PC-3 (cell line): ENCODE results near the gene GHDC. TPM values are rescaled to one million over a fixed set of nuclear protein-coding genes. Genes with fewer than 3 reads are reported as not detected.
"Not testable (repeated sequence)": the region's sequence is repeated elsewhere in the genome, so short reads cannot be mapped to it uniquely, and the experiment has no call there.

Source experiments
- ATAC-seq: fragments of 200-7000 bp; cut with Tn5 transposase; 2 replicates; pipeline ENCODE4 v1.9.1; 2020; ENCODE audit warnings: mild to moderate bottlenecking, moderate library complexity
- BruUV-seq: library from RNA; stranded (reverse); fragments of 400-500 nt; replicated peaks from 2 replicates; lab custom pipeline; 2021; lab: Mats Ljungman, UMichigan
- CTCF ChIA-PET: fragments of 300-600 bp; sonication (Branson Sonifier 250); formaldehyde crosslinking; loops from one replicate; lab custom pipeline; 2022; ENCODE audit warnings: antibody characterized with exemption; lab: Charles Lee
- POLR2A ChIA-PET: fragments of 300-600 bp; sonication (Branson Sonifier 250); formaldehyde crosslinking; loops from one replicate; lab custom pipeline; 2022; ENCODE audit warnings: antibody characterized with exemption; ENCODE audit not compliant: unreplicated experiment; lab: Charles Lee
- DNase-seq: peaks from one replicate; pipeline ENCODE4 v3.0.0-alpha.2; 2015
- H2AFZ ChIP-seq: fragments of 300-600 bp; sonication (generic); 2 replicates; pipeline ENCODE4 v1.6.0; 2016; ENCODE audit warnings: antibody characterized with exemption, low read length
- H3F3A ChIP-seq: fragments of 300-600 bp; sonication (generic); one replicate; pipeline ENCODE4 v1.6.0; 2017; ENCODE audit warnings: antibody characterized with exemption, low read length, control low read depth, mild to moderate bottlenecking; ENCODE audit not compliant: unreplicated experiment
- H3K27ac ChIP-seq: fragments of 300-600 bp; sonication (generic); 2 replicates; pipeline ENCODE4 v1.5.1; 2016; ENCODE audit warnings: mild to moderate bottlenecking, low read length
- H3K27me3 ChIP-seq: fragments of 300-600 bp; sonication (generic); 2 replicates; pipeline ENCODE4 v1.6.1; 2016; ENCODE audit warnings: low read length, mixed read lengths
- H3K36me3 ChIP-seq: fragments of 300-600 bp; sonication (generic); 2 replicates; pipeline ENCODE4 v1.6.1; 2016; ENCODE audit warnings: low read depth, mixed run types, low read length, mixed read lengths
- H3K4me1 ChIP-seq: fragments of 300-600 bp; sonication (generic); 2 replicates; pipeline ENCODE4 v1.5.1; 2016; ENCODE audit warnings: low read length; ENCODE audit not compliant: insufficient read depth
- H3K4me2 ChIP-seq: fragments of 300-600 bp; sonication (generic); 2 replicates; pipeline ENCODE4 v1.6.0; 2016; ENCODE audit warnings: low read length
- H3K4me3 ChIP-seq: fragments of 300-600 bp; sonication (generic); 2 replicates; pipeline ENCODE4 v1.5.1; 2016; ENCODE audit warnings: mild to moderate bottlenecking, low read length, mixed read lengths
- H3K79me2 ChIP-seq: fragments of 300-600 bp; sonication (generic); 2 replicates; pipeline ENCODE4 v1.6.1; 2017; ENCODE audit warnings: low read length, mixed read lengths
- H3K9ac ChIP-seq: fragments of 300-600 bp; sonication (generic); 2 replicates; pipeline ENCODE4 v1.6.0; 2016; ENCODE audit warnings: mild to moderate bottlenecking, low read length
- H3K9me2 ChIP-seq: fragments of 300-600 bp; sonication (generic); replicated peaks from 2 replicates; pipeline ENCODE4 v1.6.1; 2016; ENCODE audit warnings: mixed run types, low read length, mixed read lengths
- H3K9me3 ChIP-seq: fragments of 300-600 bp; sonication (generic); 2 replicates; pipeline ENCODE4 v1.6.1; 2016; ENCODE audit warnings: low read length, mixed read lengths
- H4K20me1 ChIP-seq: fragments of 300-600 bp; sonication (generic); 2 replicates; pipeline ENCODE4 v1.6.1; 2016; ENCODE audit warnings: low read length, mixed read lengths
- CTCF ChIP-seq: fragments of 300-600 bp; sonication (generic); conservative IDR thresholded peaks from 2 replicates; pipeline ENCODE4 v1.5.1; 2017; ENCODE audit warnings: antibody characterized with exemption, low read depth, mild to moderate bottlenecking, low read length
- EZH2 ChIP-seq: fragments of 300-600 bp; sonication (generic); IDR thresholded peaks from one replicate; pipeline ENCODE4 v1.6.1; 2017; ENCODE audit warnings: antibody characterized with exemption, mild to moderate bottlenecking, low read length; ENCODE audit not compliant: unreplicated experiment
- EZH2phosphoT487 ChIP-seq: fragments of 300-600 bp; sonication (generic); IDR thresholded peaks from 2 replicates; pipeline ENCODE4 v1.6.1; 2018; ENCODE audit warnings: mild to moderate bottlenecking, antibody characterized with exemption, low read length, borderline replicate concordance
- intact Hi-C: fragments of 100-400 bp; cut with micrococcal nuclease; formaldehyde crosslinking; loops from 2 replicates; pipeline ENCODE4 v1.9.0; 2023
- total RNA-seq: library from RNA; depleted of rRNA; stranded (reverse); fragments of >200 nt; gene quantifications from 2 replicates; pipeline ENCODE4 v1.2.3, GENCODE V29; 2014

The GHDC gene
- total RNA-seq, 1 experiment from 2014 or later, result not detected

DNA sequence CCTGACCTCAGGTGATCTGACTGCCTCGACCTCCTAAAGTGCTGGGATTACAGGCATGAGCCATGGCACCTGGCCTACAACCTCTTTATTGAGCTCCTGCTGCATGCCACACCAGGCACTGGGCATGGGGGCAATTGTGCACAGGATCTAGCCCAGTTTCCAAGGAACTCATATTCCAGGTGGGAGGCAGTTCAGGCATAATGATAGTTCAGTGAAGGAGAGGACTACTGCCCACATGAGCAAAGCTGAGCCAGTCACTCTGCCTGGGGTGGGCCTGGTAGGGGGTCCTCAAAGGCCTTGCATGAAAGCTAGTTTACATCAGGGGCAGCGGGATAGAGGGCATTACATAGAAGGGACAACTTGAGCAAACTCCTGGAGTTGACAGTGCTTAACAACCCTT is 6.5 kb downstream of the GHDC start:
- H3K27me3 ChIP-seq, result no peaks in the 10 kb centered on the region
- ChIA-PET POLR2A (no interaction called here), CTCF (no interaction called here)
- no peaks in the 10 kb centered on the region for H3K36me3 ChIP-seq
- H2AFZ ChIP-seq, result no peak overlapping the region
- no peaks in the 10 kb centered on the region for H4K20me1 ChIP-seq
- TF ChIP-seq EZH2phosphoT487 (no peak), EZH2 (no peak), CTCF (no peak)
- no peak overlapping the region for H3K4me2 ChIP-seq
- no peaks in the 10 kb centered on the region for H3F3A ChIP-seq
- no peak overlapping the region for H3K4me3 ChIP-seq
- ATAC-seq (no peak), DNase-seq (no peak)
- no TSS peak for BruUV-seq
- H3K27ac ChIP-seq, result no peak overlapping the region
- H3K4me1 ChIP-seq, result no peaks in the 10 kb centered on the region
- no peaks in the 10 kb centered on the region for H3K9me2 ChIP-seq
- no peaks in the 10 kb centered on the region for H3K79me2 ChIP-seq
- no peaks in the 10 kb centered on the region for H3K9me3 ChIP-seq
- H3K9ac ChIP-seq, result no peak overlapping the region
- intact Hi-C loops, result no loop called here

DNA sequence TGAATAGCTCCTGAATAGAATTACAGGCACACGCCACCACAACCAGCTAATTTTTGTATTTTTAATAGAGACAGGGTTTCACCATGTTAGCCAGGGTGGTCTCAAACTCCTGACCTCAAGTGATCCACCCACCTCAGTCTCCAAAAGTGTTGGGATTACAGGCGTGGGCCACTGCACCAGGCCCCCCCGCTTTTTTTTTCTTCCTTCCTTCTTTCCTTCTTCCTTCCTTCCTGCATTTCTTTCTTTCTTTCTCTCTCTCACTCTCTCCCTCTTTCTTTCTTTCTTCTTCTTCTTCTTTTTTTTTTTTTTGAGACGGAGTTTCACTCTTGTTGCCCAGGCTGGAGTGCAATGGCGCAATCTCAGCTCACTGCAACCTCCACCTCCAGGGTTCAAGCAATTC is 8.1 kb downstream of the GHDC start:
- BruUV-seq, DNase-seq, POLR2A ChIA-PET, CTCF ChIA-PET, intact Hi-C loops, H3K4me2 ChIP-seq, H3K4me1 ChIP-seq, H3K9me2 ChIP-seq, H3K9me3 ChIP-seq, H3K36me3 ChIP-seq, H2AFZ ChIP-seq, H3K9ac ChIP-seq, H3K27ac ChIP-seq, H3K79me2 ChIP-seq, H3K4me3 ChIP-seq, H3F3A ChIP-seq, H3K27me3 ChIP-seq, H4K20me1 ChIP-seq, ATAC-seq: not testable (repeated sequence)

DNA sequence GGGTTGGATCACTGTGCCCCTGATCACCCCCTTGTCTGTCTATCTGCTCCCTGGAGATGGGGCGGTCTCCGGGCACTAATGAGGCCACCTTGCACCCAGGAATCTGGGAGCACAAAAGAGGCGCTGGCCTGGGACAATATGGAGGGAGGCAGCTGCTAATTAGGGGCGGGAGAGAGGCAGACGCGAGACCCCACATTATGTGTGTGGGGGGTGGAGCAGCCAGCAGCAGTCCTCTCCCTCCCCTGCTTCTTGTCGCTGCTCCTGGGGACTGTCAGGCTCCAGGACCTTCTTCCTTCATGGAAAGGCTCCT is 8.7 kb downstream of the GHDC start:
- Histone ChIP-seq H3K9me3 (no peaks in the 10 kb centered on the region), H3K9me2 (no peaks in the 10 kb centered on the region), H3K36me3 (no peaks in the 10 kb centered on the region), H2AFZ (no peak overlapping the region), H3K27me3 (no peaks in the 10 kb centered on the region), H3K4me2 (no peak overlapping the region), H3K27ac (no peak overlapping the region), H3K9ac (no peak overlapping the region), H3K4me1 (no peaks in the 10 kb centered on the region), H3K4me3 (no peak overlapping the region), H3F3A (no peaks in the 10 kb centered on the region), H3K79me2 (no peaks in the 10 kb centered on the region), H4K20me1 (no peaks in the 10 kb centered on the region)
- ChIA-PET POLR2A (no interaction called here), CTCF (no interaction called here)
- ATAC-seq (no peak), DNase-seq (no peak)
- intact Hi-C loops, result no loop called here
- TF ChIP-seq EZH2, result no peak
- TF ChIP-seq CTCF, result no peak
- TF ChIP-seq EZH2phosphoT487, result no peak
- BruUV-seq, result no TSS peak
